ENCODE results near the gene ZDHHC11B. TPM values are rescaled to one million over a fixed set of nuclear protein-coding genes. Genes with fewer than 3 reads are reported as not detected.

Gene ZDHHC11B
- total and polyA plus RNA-seq, 9 donors, result 1.7 to 8.0 (median 2.4) TPM

DNA sequence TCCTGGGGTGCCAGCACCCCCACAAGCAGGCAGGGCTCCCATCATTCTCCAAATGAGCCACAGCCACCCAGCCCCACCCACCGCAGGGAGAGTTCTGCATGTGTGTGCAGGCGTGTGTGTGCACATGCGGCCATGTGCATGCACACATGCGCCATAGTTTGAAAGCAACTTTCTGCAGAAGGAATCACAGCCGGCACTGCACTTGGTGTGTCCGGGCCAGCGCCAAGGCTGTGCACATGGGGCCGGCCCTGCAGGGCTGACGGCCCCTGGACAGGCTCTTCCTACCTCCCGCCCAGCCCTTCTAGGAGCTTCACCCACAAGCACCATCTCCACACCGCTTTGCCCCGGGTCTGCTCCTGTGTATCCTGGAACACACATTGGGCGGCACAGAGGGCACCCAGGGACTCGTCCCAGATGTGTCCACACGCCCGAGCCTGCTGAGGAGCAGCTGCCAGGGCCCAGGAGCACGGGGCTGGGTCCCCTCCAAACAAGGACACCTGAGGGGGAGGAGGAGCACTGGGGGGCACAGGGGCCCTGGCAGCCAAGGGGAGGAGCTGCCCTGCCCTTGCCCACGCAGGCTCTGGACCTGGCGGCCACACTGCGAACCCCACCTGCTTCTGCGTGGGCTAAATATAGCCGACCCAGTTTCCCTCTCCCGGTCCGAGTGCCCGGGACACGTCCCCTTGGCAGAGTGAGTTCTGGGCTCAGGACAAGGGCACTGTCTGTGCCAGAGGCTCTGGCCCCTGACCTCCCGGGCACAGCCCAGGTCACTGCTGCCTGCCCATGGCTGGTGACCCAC, 110.5 kb downstream of the ZDHHC11B start:
- no peak overlapping the region for H3K4me3 ChIP-seq
- H3K27ac ChIP-seq, result no peak overlapping the region
- peaks cover 33% of the 10 kb centered on the region for H3K4me1 ChIP-seq (ENCODE audit: insufficient read depth)
- intact Hi-C loops (cut with DNase I), result loop anchor here (5.0 to 10.0 kb wide), 4 partner anchors 218 to 491 kb away; partner anchors contain the start of genes BRD9 (in 2 of the 4) and TRIP13 (in 2 of the 4)
- H3K27me3 ChIP-seq, result no peaks in the 10 kb centered on the region
- peak in 1 of 5 donors; percentile 32 for DNase-seq
- no peaks in the 10 kb centered on the region for H3K9me3 ChIP-seq
- no peaks in the 10 kb centered on the region for H3K36me3 ChIP-seq
- WGBS, 3 donors, result 15 to 29% (median 15%) methylated on average over 26 to 27 of the region's 27 CpGs
- TF ChIP-seq POLR2A (IDR thresholded peaks at IDR 0.05) (no peak), EP300 (IDR thresholded peaks at IDR 0.05) (no peak)
- TF ChIP-seq, protein P1, sequence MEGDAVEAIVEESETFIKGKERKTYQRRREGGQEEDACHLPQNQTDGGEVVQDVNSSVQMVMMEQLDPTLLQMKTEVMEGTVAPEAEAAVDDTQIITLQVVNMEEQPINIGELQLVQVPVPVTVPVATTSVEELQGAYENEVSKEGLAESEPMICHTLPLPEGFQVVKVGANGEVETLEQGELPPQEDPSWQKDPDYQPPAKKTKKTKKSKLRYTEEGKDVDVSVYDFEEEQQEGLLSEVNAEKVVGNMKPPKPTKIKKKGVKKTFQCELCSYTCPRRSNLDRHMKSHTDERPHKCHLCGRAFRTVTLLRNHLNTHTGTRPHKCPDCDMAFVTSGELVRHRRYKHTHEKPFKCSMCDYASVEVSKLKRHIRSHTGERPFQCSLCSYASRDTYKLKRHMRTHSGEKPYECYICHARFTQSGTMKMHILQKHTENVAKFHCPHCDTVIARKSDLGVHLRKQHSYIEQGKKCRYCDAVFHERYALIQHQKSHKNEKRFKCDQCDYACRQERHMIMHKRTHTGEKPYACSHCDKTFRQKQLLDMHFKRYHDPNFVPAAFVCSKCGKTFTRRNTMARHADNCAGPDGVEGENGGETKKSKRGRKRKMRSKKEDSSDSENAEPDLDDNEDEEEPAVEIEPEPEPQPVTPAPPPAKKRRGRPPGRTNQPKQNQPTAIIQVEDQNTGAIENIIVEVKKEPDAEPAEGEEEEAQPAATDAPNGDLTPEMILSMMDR (IDR thresholded peaks at IDR 0.05), result no peak

GRCh38 chr5:673161-673830, 111.2 kb downstream of the ZDHHC11B start:
- intact Hi-C loops (cut with DNase I), result loop anchor here (5.0 to 10.0 kb wide), 4 partner anchors 219 to 492 kb away; partner anchors contain the start of genes BRD9 (in 2 of the 4) and TRIP13 (in 2 of the 4)
- H3K4me3 ChIP-seq, result no peak overlapping the region
- no peak overlapping the region for H3K27ac ChIP-seq
- H3K4me1 ChIP-seq (ENCODE audit: insufficient read depth), result peaks cover 33% of the 10 kb centered on the region
- H3K9me3 ChIP-seq, result no peaks in the 10 kb centered on the region
- H3K36me3 ChIP-seq, result no peaks in the 10 kb centered on the region
- no peak for TF ChIP-seq POLR2A (IDR thresholded peaks at IDR 0.05)
- TF ChIP-seq EP300 (IDR thresholded peaks at IDR 0.05), result no peak
- WGBS, 3 donors, result 11 to 17% (median 17%) methylated on average over 18 to 19 of the region's 19 CpGs
- no peaks in the 10 kb centered on the region for H3K27me3 ChIP-seq
- DNase-seq, result no peak

GRCh38 chr5:672329-673160, 112.0 kb downstream of the ZDHHC11B start:
- Histone ChIP-seq H3K4me1 (ENCODE audit: insufficient read depth) (peaks cover 33% of the 10 kb centered on the region), H3K27ac (no peak overlapping the region), H3K9me3 (no peaks in the 10 kb centered on the region), H3K27me3 (no peaks in the 10 kb centered on the region), H3K4me3 (no peak overlapping the region), H3K36me3 (no peaks in the 10 kb centered on the region)
- 1 to 3% (median 2%) methylated on average over 26 to 27 of the region's 27 CpGs for WGBS, 3 donors
- intact Hi-C loops (cut with DNase I), result loop anchor here (5.0 to 10.0 kb wide), 4 partner anchors 220 to 492 kb away; partner anchors contain the start of genes BRD9 (in 2 of the 4) and TRIP13 (in 2 of the 4)
- TF ChIP-seq, protein P1 (IDR thresholded peaks at IDR 0.05), result no peak
- TF ChIP-seq POLR2A (IDR thresholded peaks at IDR 0.05), result no peak
- no peak for TF ChIP-seq EP300 (IDR thresholded peaks at IDR 0.05)
- DNase-seq, result peak; percentile 87 to 94 (median 93)

DNA sequence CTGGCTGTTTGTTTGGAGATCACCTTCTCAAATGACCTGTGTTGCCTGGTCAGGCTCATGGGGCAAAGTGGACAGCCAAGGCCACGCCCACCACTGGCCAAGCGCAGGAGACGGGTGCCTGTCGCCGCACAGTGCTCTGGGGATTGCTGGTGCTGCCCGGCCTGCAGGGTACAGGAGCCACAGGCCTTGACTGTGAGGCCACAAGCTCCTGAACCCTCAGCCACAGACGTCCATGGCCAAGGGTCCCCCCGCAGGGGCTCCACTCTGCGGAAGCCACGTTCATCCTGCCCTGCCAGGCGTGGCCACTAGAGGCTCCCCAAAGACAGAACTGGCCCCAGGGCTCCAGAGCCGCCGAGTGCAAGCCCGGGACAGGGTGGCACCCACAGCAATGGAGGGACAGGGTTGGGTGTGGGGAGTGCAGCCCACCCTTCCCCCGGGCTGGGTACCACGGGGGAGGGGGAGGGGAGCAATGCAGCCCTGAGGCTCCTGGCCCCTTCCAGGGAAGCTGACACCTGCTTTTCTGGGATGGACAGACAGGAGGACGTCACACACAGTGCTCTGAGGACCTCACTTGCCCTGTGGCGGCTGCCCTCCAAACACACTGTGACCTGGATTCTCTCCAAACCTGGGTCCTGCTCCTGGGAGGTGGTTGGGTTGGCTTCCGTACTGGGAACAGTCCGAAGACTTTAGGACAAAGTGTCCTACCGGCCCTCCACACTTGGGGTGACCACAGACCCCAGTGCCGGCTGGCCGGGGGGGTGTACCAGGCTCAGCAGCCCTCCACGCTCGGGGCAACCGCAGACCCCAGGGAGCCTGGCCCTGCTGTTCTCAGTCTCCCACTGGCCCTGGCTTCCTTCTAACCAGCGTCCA, 112.8 kb downstream of the ZDHHC11B start:
- TF ChIP-seq, protein P1 (IDR thresholded peaks at IDR 0.05), result peak; percentile 85 to 88 (median 86)
- TF ChIP-seq POLR2A (IDR thresholded peaks at IDR 0.05) (no peak), EP300 (IDR thresholded peaks at IDR 0.05) (no peak)
- peak; percentile 57 to 83 (median 79) for DNase-seq
- 7 to 10% (median 7%) methylated on average over 26 to 27 of the region's 27 CpGs for WGBS, 3 donors
- Histone ChIP-seq H3K4me3 (no peak overlapping the region), H3K9me3 (no peaks in the 10 kb centered on the region), H3K27ac (no peak overlapping the region), H3K4me1 (ENCODE audit: insufficient read depth) (peaks cover 33% of the 10 kb centered on the region), H3K36me3 (no peaks in the 10 kb centered on the region), H3K27me3 (no peaks in the 10 kb centered on the region)
- intact Hi-C loops (cut with DNase I), result loop anchor here (2.0 to 10.0 kb wide), 5 partner anchors 221 to 493 kb away; partner anchors contain the start of genes BRD9 (in 2 of the 4) and TRIP13 (in 2 of the 4)

Measured in ovary (tissue), 9 donors.